Activated naive CD4-positive, alpha-beta T cell treated with anti-CD3 and anti-CD28 coated beads for 36 hours (primary cell): Measurements from ENCODE around the gene FH. TPM values are rescaled to one million over a fixed set of nuclear protein-coding genes. Genes with fewer than 3 reads are reported as not detected.

Experiments used
- CTCF ChIA-PET: fragments of 350-600 bp; sonication (Branson Sonifier 250); formaldehyde crosslinking; loops from one replicate; lab custom pipeline; 2021; ENCODE audit warnings: antibody characterized with exemption; lab: Charles Lee
- DNase-seq: peaks from one replicate; pipeline ENCODE4 v3.0.0-alpha.2; 2020
- H3K27ac Mint-ChIP-seq: one replicate; pipeline ENCODE4 v1.8.0; 2021; ENCODE audit warnings: mild to moderate bottlenecking, mixed read lengths
- H3K27me3 Mint-ChIP-seq: one replicate; pipeline ENCODE4 v1.8.0; 2021; ENCODE audit warnings: low read depth, mixed read lengths
- H3K36me3 Mint-ChIP-seq: one replicate; pipeline ENCODE4 v1.8.0; 2021; ENCODE audit warnings: low read depth, mixed read lengths
- H3K4me1 Mint-ChIP-seq: one replicate; pipeline ENCODE4 v1.8.0; 2021; ENCODE audit warnings: low read depth, mixed read lengths
- H3K4me3 Mint-ChIP-seq: one replicate; pipeline ENCODE4 v1.8.0; 2021; ENCODE audit warnings: mild to moderate bottlenecking, moderate library complexity, mixed read lengths
- H3K9me3 Mint-ChIP-seq: one replicate; pipeline ENCODE4 v1.8.0; 2021; ENCODE audit warnings: mixed read lengths
- intact Hi-C: fragments of 100-400 bp; cut with micrococcal nuclease; formaldehyde crosslinking; loops from one replicate; pipeline ENCODE4 v1.15.1; 2023
- total RNA-seq, 2 experiments: library from RNA; stranded (reverse); gene quantifications; one replicate each; pipeline ENCODE4 v1.2.3, GENCODE V29; 2021

Gene FH
- total RNA-seq, 2 experiments from 2014 or later = 91.6 to 95.4 TPM

- peaks cover 15% of the 10 kb centered on the region for H3K4me1 Mint-ChIP-seq
- no peaks in the 10 kb centered on the region for H3K9me3 Mint-ChIP-seq
- H3K4me3 Mint-ChIP-seq = peak overlapping the region; percentile 89
- CTCF ChIA-PET = interaction anchor here (0.5 to 1.1 kb wide), 3 partner anchors 92 to 1865 kb away, joined by 3 to 4 read pairs (median 3); no protein-coding TSS in a partner anchor
- intact Hi-C loops = loop anchor here (1.0 to 5.0 kb wide), 7 partner anchors 13 to 479 kb away; partner anchors contain the start of genes CHML, MAP1LC3C and OPN3
- peaks cover 12% of the 10 kb centered on the region for H3K36me3 Mint-ChIP-seq
- DNase-seq = peak; percentile 29
- H3K27me3 Mint-ChIP-seq = peaks cover 11% of the 10 kb centered on the region
- peak overlapping the region; percentile 77 for H3K27ac Mint-ChIP-seq
Measured at GRCh38 chr1:241518476-241519307, 863 bp downstream of the FH start.

GRCh38 chr1:241513378-241513777 is 6.2 kb downstream of the FH start:
- Mint-ChIP-seq H3K4me1 (peaks cover 15% of the 10 kb centered on the region), H3K27me3 (no peaks in the 10 kb centered on the region), H3K9me3 (no peaks in the 10 kb centered on the region), H3K36me3 (peaks cover 23% of the 10 kb centered on the region), H3K4me3 (no peak overlapping the region), H3K27ac (no peak overlapping the region)
- intact Hi-C loops = no loop called here
- CTCF ChIA-PET = interaction anchor here (1.0 kb wide), 1 partner anchor 12 kb away, joined by 4 read pairs; no protein-coding TSS in a partner anchor
- DNase-seq = no peak

- H3K36me3 Mint-ChIP-seq = peaks cover 38% of the 10 kb centered on the region
- DNase-seq = no peak
- intact Hi-C loops = no loop called here
- peaks cover 9% of the 10 kb centered on the region for H3K4me1 Mint-ChIP-seq
- H3K4me3 Mint-ChIP-seq = no peak overlapping the region
- CTCF ChIA-PET = no interaction called here
- H3K27ac Mint-ChIP-seq = no peak overlapping the region
- no peaks in the 10 kb centered on the region for H3K9me3 Mint-ChIP-seq
- H3K27me3 Mint-ChIP-seq = no peaks in the 10 kb centered on the region
Measured at GRCh38 chr1:241507189-241507863, 12.2 kb downstream of the FH start.

- H3K27me3 Mint-ChIP-seq = no peaks in the 10 kb centered on the region
- H3K27ac Mint-ChIP-seq = no peak overlapping the region
- CTCF ChIA-PET = no interaction called here
- H3K4me3 Mint-ChIP-seq = no peak overlapping the region
- H3K4me1 Mint-ChIP-seq = peaks cover 9% of the 10 kb centered on the region
- H3K36me3 Mint-ChIP-seq = peaks cover 48% of the 10 kb centered on the region
- intact Hi-C loops = no loop called here
- H3K9me3 Mint-ChIP-seq = no peaks in the 10 kb centered on the region
- no peak for DNase-seq
Measured at GRCh38 chr1:241503444-241503843, 16.1 kb downstream of the FH start.

GRCh38 chr1:241499910-241500309 is 19.6 kb downstream of the FH start:
- H3K4me3 Mint-ChIP-seq = no peak overlapping the region
- intact Hi-C loops = loop anchor here (1.0 to 5.0 kb wide), 3 partner anchors 613 to 1308 kb away; no protein-coding TSS in a partner anchor
- H3K4me1 Mint-ChIP-seq = peaks cover 3% of the 10 kb centered on the region
- CTCF ChIA-PET = interaction anchor here (0.6 to 0.7 kb wide), 2 partner anchors 386 to 392 kb away, joined by 3 read pairs; no protein-coding TSS in a partner anchor
- H3K27me3 Mint-ChIP-seq = no peaks in the 10 kb centered on the region
- H3K9me3 Mint-ChIP-seq = no peaks in the 10 kb centered on the region
- H3K27ac Mint-ChIP-seq = no peak overlapping the region
- no peak for DNase-seq
- peaks cover 51% of the 10 kb centered on the region for H3K36me3 Mint-ChIP-seq

- DNase-seq = no peak
- Mint-ChIP-seq H3K4me1 (no peaks in the 10 kb centered on the region), H3K27me3 (no peaks in the 10 kb centered on the region), H3K9me3 (no peaks in the 10 kb centered on the region), H3K36me3 (peaks cover 41% of the 10 kb centered on the region), H3K4me3 (no peak overlapping the region), H3K27ac (no peak overlapping the region)
- CTCF ChIA-PET = no interaction called here
- intact Hi-C loops = loop anchor here (5.0 kb wide), 1 partner anchor 1303 kb away; no protein-coding TSS in a partner anchor
Measured at GRCh38 chr1:241495741-241496140, 23.8 kb downstream of the FH start.

- H3K36me3 Mint-ChIP-seq = peaks cover 5% of the 10 kb centered on the region
- H3K27me3 Mint-ChIP-seq = no peaks in the 10 kb centered on the region
- H3K4me3 Mint-ChIP-seq = no peak overlapping the region
- no peak overlapping the region for H3K27ac Mint-ChIP-seq
- peaks cover 7% of the 10 kb centered on the region for H3K4me1 Mint-ChIP-seq
- intact Hi-C loops = loop anchor here (5.0 kb wide), 2 partner anchors 601 to 756 kb away; no protein-coding TSS in a partner anchor
- H3K9me3 Mint-ChIP-seq = no peaks in the 10 kb centered on the region
- DNase-seq = no peak
- CTCF ChIA-PET = interaction anchor here (0.7 kb wide), 1 partner anchor 37 kb away, joined by 3 read pairs; no protein-coding TSS in a partner anchor
Measured at GRCh38 chr1:241488739-241489138, 30.8 kb downstream of the FH start.

GRCh38 chr1:241485554-241485992 is 34.0 kb downstream of the FH start:
- H3K36me3 Mint-ChIP-seq = no peaks in the 10 kb centered on the region
- CTCF ChIA-PET = interaction anchor here (0.6 to 1.0 kb wide), 2 partner anchors 38 to 243 kb away, joined by 3 read pairs; no protein-coding TSS in a partner anchor
- peaks cover 17% of the 10 kb centered on the region for H3K4me1 Mint-ChIP-seq
- H3K9me3 Mint-ChIP-seq = peaks cover under 1% of the 10 kb centered on the region
- intact Hi-C loops = loop anchor here (1.0 to 5.0 kb wide), 3 partner anchors 62 to 753 kb away; no protein-coding TSS in a partner anchor
- H3K27ac Mint-ChIP-seq = no peak overlapping the region
- no peak for DNase-seq
- H3K4me3 Mint-ChIP-seq = no peak overlapping the region
- peaks cover 5% of the 10 kb centered on the region for H3K27me3 Mint-ChIP-seq

- no peak overlapping the region for H3K27ac Mint-ChIP-seq
- DNase-seq = no peak
- no peak overlapping the region for H3K4me3 Mint-ChIP-seq
- H3K4me1 Mint-ChIP-seq = peaks cover 17% of the 10 kb centered on the region
- intact Hi-C loops = loop anchor here (1.0 to 5.0 kb wide), 3 partner anchors 62 to 753 kb away; no protein-coding TSS in a partner anchor
- H3K9me3 Mint-ChIP-seq = peaks cover 2% of the 10 kb centered on the region
- H3K27me3 Mint-ChIP-seq = peaks cover 8% of the 10 kb centered on the region
- CTCF ChIA-PET = interaction anchor here (1.0 kb wide), 1 partner anchor 38 kb away, joined by 3 read pairs; no protein-coding TSS in a partner anchor
- no peaks in the 10 kb centered on the region for H3K36me3 Mint-ChIP-seq
Measured at GRCh38 chr1:241485145-241485544, 34.4 kb downstream of the FH start.

- Mint-ChIP-seq H3K36me3 (no peaks in the 10 kb centered on the region), H3K4me1 (peaks cover 17% of the 10 kb centered on the region), H3K27ac (no peak overlapping the region), H3K4me3 (no peak overlapping the region), H3K27me3 (peaks cover 8% of the 10 kb centered on the region), H3K9me3 (peaks cover 2% of the 10 kb centered on the region)
- intact Hi-C loops = loop anchor here (1.0 kb wide), 1 partner anchor 8 kb away; no protein-coding TSS in a partner anchor
- DNase-seq = no peak
- CTCF ChIA-PET = no interaction called here
Measured at GRCh38 chr1:241482761-241483250, 36.7 kb downstream of the FH start.

- intact Hi-C loops = no loop called here
- Mint-ChIP-seq H3K36me3 (no peaks in the 10 kb centered on the region), H3K4me1 (peaks cover 10% of the 10 kb centered on the region), H3K9me3 (peaks cover 2% of the 10 kb centered on the region), H3K4me3 (no peak overlapping the region), H3K27ac (no peak overlapping the region), H3K27me3 (peaks cover 8% of the 10 kb centered on the region)
- no peak for DNase-seq
- CTCF ChIA-PET = no interaction called here
Measured at GRCh38 chr1:241479294-241479693, 40.3 kb downstream of the FH start.

GRCh38 chr1:241475671-241476070 is 43.9 kb downstream of the FH start:
- Mint-ChIP-seq H3K4me3 (no peak overlapping the region), H3K9me3 (peaks cover 2% of the 10 kb centered on the region), H3K4me1 (no peaks in the 10 kb centered on the region), H3K36me3 (no peaks in the 10 kb centered on the region), H3K27me3 (peaks cover 9% of the 10 kb centered on the region), H3K27ac (no peak overlapping the region)
- CTCF ChIA-PET = no interaction called here
- intact Hi-C loops = loop anchor here (1.0 kb wide), 1 partner anchor 8 kb away; no protein-coding TSS in a partner anchor
- DNase-seq = no peak
